HG02884 (cell line): ENCODE data around the gene RFLNA.
"Not testable (repeated sequence)": the region's sequence is repeated elsewhere in the genome, so short reads cannot be mapped to it uniquely, and the experiment has no call there.

Experiments used
- ATAC-seq: cut with Tn5 transposase; IDR thresholded peaks from one replicate; pipeline ENCODE4 v1.9.1; 2021; ENCODE audit warnings: mild to moderate bottlenecking, moderate library complexity; ENCODE audit not compliant: unreplicated experiment

RFLNA gene

DNA sequence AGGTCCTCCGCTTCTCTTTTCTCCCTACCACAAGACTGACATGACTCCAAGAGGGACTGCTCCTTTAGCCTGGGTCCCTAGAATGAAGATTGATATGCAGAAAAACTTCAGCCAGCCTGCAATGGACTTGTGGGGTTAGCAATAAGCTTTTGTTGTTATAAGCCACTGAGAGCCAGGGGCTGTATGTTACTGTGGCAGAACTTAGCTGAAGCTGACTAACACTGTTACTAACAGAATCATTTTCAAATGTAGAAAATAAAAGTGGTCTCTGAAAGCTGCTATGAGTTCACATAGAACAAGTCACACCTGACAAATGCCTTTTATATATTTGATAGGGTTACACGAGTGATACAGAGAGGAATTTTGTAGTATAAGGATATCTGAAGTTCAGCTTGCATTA, 13.6 kb upstream of the RFLNA start:
- no peak for ATAC-seq

DNA sequence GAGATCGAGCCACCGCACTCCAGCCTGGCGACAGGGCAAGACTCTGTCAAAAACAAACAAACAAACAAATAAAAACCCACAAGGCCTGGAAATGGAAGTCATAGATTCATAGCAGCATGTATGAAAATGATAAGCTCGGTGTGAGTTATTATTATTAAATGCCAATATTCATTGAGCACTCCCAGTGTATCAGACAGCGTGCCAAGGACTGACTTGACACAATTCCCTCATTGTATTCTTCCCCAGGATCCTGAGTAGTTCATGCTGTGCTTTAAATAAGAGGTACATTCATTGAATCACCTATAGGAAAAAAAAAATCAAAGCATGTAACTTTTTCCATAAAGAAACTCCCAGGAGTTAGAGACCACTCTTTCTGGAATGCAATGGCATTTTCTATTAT, 12.6 kb upstream of the RFLNA start:
- ATAC-seq: no peak

DNA sequence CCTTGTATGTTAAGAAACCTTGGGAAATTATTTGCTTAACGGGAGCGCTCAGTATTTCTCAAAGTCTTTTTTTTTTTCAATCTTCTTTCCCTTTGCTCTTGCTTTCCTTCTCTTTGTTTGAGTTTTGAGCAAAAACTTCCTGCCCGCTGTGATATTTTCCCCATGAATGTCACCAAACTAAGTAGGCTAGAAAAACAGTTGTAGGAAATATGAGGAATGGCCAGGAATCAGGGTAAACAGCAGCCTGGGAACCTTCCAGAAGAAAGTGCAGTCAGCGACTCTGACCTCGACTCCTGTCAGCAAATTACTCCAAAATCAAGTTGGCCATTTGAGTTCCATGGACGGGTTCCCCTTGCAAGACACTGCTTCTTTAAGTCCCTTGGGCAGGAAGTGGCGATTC, 11.6 kb upstream of the RFLNA start:
- ATAC-seq: no peak

DNA sequence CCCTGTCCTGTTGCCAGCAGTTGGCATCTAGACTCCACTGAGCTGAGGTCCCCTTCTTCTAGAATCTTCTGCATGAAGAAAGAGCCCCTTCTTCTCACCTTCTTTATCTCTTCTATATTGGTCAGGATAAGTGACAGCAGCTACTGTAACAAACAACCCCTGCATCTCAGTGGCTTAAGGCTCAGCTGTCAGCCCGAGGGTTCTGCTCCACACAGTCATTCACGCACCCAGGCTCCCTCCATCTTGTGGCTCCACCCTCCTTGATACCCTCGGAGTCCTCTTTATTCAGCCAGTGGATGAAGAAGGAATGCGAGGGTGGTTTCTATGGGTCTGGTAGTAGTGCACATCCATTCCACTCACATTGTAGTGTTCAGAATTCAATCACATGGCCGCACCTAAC, 10.5 kb upstream of the RFLNA start:
- ATAC-seq: no peak

DNA sequence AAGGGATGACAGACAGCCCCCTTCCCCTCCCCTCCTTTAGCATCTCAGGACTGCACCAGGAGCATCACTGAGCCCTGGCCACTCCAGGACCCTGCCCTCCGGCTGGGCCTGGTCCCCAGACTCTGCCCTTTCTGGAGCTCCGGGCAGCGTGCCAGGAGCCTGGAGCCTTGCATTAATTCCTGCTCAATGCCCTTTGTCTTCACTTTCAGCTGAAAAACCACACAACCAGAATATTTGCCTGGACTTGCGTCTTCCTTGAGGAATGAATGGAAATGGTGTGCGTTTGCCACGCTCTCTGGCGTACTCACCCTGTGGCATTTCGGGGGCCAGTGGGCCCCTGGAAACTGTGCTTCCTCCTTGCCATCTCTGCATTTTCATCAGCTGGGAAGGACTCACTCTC, 8.5 kb upstream of the RFLNA start:
- ATAC-seq: no peak

DNA sequence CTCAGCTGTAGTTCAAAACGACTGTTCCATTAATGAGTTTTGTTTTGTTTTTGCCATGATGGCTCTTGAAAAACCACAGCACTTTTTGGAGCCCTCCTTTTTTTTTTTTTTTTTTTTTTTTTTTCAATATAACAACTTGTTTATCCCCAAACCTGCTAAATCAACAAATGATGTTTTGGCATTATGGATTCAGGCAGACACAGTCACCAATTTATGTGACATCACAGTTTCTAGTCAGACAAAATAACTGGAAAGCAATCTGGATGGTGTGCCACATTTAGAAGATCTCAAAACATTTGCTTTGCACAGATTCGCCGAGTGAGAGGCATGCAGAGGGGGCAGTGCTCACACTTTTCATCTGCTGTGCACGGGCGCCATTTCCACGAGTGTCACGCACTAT, 7.9 kb upstream of the RFLNA start:
- no peak for ATAC-seq

DNA sequence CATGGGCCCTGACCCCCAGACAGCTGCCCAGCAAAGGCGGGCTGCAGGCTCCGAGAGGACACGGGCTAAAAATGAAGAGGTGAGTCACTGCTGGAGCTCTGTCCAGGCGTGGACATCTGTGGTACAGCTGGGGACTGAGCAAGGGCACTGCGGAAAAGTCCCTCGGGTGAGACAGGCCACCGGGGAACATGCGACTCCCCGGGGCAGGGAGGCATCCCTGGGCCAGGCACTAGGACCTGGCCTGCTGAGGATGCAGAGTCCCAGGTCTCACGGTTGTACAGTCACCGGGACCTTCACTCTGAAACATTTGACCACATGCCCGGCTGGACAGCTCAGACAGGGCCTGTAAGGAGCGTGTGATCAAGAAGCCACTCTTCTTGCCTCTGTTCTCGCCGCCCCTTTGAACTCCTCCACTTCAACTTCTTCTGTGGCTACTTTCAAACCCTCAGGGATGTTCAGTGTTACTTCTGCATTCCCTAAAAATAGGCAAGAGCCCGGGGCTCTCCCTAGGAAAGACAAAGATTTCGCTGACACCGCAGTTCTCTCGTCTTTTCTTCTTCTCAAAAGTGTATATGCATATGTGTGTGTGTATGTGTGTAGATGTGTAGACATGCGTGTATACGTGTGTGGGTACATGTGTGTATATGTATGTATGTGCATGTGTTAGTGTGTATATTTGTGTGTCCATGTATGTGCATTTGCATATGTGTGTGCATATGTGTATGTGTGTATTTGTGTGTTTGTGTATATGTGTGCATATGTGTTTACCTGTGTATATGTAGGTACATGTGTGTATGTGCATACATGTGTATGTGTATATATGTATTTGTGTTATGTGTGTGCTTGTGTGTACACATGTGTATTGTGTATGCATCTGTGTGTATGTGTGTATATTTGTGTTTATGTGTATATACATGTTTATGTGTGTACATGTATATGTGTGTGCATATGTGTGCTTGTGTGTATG, 5.0 kb upstream of the RFLNA start:
- ATAC-seq: no peak

DNA sequence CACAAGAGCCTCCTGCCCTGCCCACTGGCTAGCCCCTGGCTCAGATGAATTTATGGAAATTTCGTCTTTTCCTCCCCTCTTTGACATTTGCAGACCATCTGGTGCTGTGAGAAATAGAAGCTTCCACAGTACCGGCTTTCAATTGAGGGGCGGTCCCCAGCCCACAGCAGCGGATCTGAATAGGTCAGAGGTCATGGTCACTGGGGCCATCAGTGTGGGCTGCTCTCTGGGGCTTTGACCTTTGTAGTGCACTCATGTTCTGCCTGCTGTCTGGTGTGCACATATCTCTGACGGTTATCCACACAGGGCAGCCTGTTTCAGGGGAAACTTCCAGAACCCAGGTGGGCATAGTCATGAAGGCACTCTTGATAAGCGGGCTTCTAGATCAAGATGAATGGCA, 2.5 kb upstream of the RFLNA start:
- ATAC-seq: no peak

DNA sequence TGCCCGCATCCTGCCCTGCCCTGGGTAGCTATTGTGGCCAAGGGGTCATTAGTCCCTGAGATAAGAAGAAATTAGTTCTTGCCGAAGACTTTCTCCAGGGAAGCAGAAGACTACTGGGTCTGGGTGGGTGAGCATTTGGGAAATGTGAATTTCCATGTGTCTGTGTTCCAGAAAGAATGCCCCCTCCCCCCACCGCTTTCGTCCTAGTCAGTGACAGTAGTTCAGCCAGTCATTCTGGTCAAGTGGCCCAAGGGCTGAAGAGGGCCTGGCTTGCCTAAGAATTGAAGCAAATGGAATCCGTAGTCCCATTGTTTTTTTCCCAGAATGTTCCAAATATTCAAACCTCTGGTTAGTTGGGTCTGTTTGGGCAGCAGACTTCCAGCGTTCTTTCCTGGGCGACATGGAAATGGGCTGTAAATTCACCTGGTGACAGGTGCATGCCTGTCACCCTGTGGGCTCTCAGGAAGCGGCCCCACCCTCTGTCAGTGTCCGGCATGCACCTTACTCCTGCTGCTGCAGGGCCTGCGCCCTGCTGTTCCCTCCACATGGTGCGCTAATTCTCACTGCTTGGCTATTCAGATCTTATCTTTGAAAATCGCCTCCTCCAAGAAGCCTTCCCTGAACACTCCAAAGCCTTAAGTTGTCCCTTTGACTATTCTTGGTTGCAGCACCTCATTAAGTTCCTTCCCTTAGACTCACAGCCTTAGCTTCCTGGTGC, 1.4 kb upstream of the RFLNA start:
- no peak for ATAC-seq

DNA sequence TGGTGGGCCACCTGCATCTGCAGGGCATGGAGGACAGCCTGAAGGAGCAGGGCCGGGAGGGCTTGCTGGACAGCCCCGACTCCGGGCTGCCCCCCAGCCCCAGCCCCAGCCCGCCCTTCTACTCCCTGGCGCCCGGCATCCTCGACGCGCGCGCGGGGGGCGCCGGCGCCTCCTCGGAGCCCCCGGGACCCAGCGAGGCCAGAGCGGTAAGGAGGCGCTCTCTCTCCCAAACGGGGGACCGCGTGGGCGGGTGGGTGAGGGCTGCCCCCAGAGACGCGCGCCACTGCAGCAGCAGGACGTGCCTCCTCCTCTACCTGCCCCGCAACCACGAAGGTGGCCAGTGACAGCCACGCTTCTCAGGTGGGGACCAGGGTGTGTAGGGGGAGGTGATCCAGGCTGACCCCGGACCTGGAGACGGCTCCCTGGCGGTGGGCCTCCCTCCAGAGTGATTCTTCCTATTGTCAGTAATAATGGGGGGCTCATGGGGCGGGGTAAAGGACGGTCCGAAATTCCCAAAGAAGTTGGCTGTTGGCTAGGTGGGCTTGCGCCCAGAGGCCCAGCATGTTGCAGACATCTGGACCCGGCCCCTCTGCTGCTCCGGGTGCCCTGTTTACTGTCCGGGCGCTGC, 652 bp downstream of the RFLNA start:
- no peak for ATAC-seq

DNA sequence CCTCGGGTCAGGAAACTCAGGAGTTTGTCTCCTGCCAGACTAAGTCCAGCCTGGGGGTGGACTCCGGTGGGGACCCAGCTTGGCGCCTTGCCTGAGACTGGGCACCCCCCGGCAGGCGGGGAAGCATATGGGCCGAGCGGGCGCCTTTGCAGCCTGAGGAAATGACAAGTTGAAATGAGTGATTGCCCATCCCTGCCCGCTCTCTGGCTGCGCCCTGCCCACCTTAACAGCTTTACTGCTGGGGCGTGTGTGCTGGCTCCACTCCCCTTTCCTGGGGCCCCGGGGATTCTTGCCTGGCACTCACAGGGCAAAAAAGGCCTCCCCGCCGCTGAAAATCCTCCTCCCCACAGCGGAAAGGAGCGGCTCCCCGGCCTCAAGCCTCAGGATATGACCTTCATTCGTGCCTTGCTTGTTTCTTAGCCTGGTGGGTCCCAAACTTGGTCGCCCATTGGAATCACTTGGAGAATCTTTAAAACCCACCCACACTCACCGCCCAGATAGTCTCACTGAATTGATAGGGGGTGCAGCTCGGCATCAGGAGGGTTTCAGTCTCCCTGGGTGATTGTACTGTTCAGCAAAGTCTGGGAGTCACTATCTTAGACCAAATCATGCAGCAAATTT, 1.5 kb downstream of the RFLNA start:
- ATAC-seq: no peak

DNA sequence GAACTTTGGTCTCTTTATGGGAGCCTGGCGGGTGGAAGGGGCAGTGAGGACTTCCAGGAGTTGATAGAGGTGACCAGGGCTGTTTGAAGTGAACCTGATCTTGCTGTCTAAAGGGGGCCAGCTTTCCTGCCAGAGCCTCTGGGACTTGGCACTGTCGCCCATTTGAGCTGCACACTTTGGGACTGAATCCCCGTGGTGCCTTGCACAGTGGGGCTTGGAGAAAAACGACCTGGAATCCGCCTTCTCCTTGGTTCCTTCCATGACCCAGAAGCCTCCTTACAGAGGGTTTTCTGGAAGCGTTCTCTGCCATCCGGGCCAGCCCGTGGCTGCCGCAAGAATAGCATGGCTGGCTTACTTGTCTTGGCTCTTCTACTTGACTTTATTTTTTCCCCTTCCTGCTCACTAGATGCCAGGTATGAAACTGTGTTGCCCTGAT, 2.0 kb downstream of the RFLNA start:
- no peak for ATAC-seq

DNA sequence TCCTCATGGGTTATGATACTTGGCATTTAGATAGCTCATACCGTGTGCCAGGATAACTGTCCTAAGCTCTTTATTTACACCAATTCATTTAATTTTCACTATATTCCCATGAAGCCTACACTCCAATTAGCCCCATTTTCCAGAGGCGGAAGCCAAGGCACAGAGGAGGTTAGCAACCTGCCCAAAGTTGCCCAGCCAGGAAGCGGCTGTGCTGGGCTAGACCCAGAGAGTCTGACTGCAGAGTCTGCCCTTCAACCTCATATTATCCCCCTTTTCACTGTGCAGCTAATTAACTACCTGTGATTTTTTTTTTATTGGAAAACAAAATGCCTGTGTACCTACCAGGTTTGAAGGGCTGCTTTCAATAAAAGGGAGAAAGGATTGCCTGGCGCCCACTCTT, 2.5 kb downstream of the RFLNA start:
- ATAC-seq: no peak

DNA sequence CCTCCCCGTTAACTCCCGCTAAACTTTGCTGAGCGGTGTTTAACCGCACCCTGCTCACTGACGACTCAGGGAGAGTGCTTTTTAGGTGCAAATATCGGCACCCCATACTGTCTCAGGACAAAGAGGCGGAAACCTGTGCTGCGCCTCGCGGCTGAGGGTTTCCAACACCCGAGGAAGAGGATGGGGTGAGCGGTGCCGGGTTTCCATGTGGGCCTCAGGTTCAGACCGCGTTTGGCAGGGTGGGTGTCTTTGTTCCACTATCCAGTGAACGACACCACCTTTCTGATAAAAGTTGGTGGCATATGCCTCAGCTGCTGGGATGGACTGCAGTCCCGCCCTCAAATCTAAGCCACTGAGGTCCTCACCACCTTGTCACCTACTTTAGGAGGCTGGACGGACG, 3.0 kb downstream of the RFLNA start:
- no peak for ATAC-seq

DNA sequence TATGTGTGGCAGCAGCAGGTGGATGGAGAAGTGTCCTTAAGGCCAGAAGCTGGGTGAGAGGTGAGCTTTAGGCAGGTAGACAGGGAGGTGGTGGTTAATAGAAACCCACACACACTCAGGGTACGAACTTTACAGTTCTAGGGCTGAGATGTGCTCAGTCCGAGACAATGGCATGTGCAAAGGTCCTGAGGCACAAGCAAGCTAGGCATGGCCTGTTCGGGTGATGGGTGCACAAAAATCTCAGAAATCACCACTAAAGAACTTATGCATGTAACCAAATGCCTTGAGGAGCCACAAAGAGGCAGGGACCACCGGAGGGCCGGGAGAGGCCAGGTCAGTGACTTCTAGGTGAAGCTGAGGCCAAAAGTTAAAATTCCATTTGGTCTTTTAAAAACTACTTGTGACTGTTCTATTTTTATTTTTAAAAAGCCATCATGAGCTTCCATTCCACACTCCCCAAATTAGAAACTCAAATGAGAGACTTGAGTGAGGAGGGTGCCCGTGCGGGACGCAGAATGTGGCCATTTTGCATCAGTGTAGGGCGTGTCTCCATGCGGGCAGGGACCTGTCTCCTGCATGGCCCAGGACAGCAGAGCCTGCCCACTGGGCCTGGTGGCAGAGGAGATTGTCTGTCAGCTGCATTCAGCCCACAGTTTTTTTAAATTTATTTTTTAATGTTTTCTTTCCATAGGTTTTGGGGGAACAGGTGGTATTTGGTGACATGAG, 4.0 kb downstream of the RFLNA start:
- no peak for ATAC-seq

DNA sequence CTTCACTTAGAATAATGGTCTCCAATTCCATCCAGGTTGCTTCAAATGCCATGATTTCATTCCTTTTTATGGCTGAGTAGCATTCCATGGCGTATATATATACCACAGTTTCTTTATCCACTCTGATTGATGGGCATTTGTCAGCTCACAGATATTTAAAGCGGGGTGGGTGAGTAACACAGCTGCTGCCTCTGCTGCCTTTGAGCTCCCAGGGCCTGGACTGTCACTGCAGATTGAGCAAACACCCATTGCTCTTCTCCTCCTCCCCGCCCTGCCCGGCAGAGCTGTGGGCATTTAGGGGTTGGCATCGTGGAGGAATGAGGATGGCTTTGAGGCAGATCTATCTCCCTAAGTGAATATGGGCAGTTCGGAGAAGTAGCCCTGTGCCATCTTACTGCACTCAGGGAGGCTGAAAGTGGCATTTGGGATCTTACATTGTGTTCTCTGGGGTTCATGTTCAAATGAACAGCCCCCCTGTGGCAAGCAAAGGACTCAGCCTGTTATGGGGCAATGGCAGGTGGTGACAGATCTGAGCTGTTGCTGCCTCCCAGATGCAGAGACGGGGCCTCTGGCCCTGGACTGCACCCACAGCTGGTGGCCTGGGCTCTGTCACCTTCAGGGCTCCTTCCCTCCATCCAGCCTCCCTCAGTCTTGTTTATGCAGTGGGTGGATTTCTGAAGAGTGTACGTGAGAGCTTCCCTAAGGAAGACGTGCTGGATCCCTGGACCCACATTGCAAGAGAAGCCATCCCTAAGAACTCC, 4.9 kb downstream of the RFLNA start:
- ATAC-seq: no peak

DNA sequence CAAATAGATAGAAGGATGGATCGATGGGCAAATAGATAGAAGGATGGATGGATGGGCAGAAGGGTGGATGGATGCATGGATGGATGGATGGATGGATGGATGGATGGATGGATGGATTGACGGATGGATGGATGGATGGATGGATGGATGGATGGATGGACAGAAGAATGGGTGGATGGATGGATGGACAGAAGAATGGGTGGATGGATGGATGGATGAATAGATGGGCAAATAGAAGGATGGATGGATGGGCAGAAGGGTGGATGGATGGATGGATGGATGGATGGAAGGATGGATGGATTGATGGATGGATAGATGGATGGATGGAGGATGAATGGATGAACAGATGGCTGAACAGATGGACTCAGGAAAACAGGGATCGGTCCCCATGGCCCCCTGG, 5.8 kb downstream of the RFLNA start:
- ATAC-seq: not testable (repeated sequence)

DNA sequence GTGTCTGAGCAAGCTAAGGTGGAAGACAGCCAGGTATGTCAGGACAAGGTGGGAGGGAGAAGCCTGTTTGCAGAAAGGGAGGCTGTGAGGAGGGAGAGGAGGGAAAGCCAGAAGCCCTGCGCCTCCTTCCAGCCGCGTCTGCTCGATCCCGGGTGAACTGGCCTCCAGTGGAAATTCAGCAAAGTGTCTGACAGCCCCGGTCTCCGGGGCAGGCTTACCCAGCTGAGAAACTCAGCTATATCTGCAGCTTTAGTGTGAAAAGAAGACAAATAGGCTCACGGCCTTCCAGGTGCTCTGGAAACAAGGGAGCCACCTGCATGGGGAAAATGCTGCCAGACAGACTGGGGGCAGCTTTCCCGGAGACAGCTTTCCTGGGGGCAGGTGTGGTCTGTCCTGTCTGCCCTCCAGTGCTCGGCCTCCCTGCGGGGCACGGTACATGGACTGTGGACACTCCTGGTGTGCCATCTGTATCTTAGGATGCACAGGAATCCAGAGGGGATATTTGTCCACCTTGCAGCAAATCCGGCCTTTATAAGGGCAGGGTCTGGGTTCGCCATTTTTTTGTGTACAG, 6.3 kb downstream of the RFLNA start:
- no peak for ATAC-seq

DNA sequence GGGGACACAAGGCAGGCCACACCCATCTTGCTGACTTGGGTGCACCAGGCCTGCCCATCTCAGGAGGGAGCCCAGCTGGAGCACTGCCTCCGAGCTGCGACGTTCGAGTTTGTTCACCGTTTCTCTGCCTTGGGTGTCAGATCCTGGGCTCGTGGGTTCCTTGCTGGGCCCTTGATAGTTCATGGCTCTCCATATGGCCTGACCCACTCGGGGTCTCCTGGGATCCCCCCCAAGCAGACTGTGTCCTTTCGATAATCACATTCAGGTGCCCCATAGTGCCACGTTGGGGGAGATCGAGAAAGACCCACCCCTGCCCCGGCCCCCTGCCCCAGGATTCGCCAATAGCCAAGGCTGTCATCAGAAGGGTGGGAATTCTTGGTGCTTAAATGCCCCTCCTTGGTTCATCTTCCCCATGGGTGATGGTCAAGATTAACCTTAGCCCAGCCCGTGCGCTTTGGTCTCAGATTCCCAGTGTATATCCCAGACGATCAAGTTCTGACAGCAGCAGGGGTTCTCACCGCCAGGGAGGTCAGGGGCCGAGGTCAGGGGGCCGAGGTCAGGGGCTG, 7.4 kb downstream of the RFLNA start:
- no peak for ATAC-seq
